ENCODE data around the gene FAIM2. TPM values are rescaled to one million over a fixed set of nuclear protein-coding genes. Genes with fewer than 3 reads are reported as not detected.

Gene FAIM2
- total and polyA plus RNA-seq, 10 of the 15 experiments (the other 5 are each of a cell fraction or from before 2014, with no cell fraction given): not detected

DNA sequence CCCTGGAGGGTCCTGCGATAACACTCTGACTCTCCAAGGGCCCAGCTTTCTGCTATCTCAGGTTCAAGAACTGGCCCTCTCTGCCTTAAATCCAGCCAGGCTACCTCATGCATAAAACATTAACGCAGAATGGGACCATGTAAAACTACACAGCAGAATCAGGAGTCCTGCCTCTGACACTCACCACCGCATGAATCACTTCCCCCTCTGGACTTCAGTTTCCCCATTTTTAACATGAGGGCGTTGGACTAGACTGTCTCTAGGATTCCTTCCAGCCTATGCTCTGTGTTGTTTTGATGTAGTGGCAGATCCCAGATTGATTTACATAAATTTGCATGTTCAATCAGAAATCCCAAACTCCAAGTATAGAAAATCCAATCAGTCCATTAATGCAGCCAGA is 78.8 kb downstream of the FAIM2 start:
- intact Hi-C loops (cut with micrococcal nuclease; ENCODE audit: unreplicated experiment): no loop called here
- Histone ChIP-seq H3K79me2 (ENCODE audit: control insufficient read depth, insufficient read depth, low read length) (peaks cover 25% of the 10 kb centered on the region), H3K27me3 (replicated peaks in 1 of 2; ENCODE audit: control insufficient read depth in 2 of 2, insufficient read depth in 2 of 2, low read length in 1 of 2) (no peaks in the 10 kb centered on the region), H3K9ac (ENCODE audit: control insufficient read depth, insufficient read depth, low read length) (no peak overlapping the region), H3K27ac (ENCODE audit: control insufficient read depth, insufficient read depth) (no peak overlapping the region; the same call in 1 of the 2 replicates), H3K9me3 (replicated peaks; ENCODE audit: control insufficient read depth, insufficient read depth, low read length) (no peaks in the 10 kb centered on the region), H3K4me3 (no peak overlapping the region), H2AFZ (ENCODE audit: control insufficient read depth, low read depth, low read length) (no peak overlapping the region), H3K36me3 (ENCODE audit: control insufficient read depth in 2 of 2, insufficient read depth in 2 of 2, low read length in 1 of 2) (no peaks in the 10 kb centered on the region; a peak in 1 of 4 replicates), H3K4me2 (ENCODE audit: control insufficient read depth, insufficient read depth) (peak overlapping the region; percentile 66), H3K4me1 (ENCODE audit: control insufficient read depth, insufficient read depth, low read length) (peaks cover 41% of the 10 kb centered on the region), H4K20me1 (ENCODE audit: control insufficient read depth, insufficient read depth) (0 out of 2 replicates have a peak, but pooled peaks cover 3% of the 10 kb centered on the region)
- BruUV-seq (replicated peaks): no TSS peak
- ChIA-PET RAD21 (ENCODE audit: unreplicated experiment) (no interaction called here), POLR2A (interaction anchor here (0.5 to 1.7 kb wide), 3 partner anchors 13 to 84 kb away, joined by 3 to 5 read pairs (median 5); no protein-coding TSS in a partner anchor), CTCF (interaction anchor here (0.5 to 2.7 kb wide), 3 partner anchors 14 to 355 kb away, joined by 3 to 7 read pairs (median 3); no protein-coding TSS in a partner anchor), SMC1A (ENCODE audit: uncharacterized antibody, unreplicated experiment) (no interaction called here)
- peak; percentile 18; the same call in 1 of the 2 replicates for TF ChIP-seq SPI1 (IDR thresholded peaks at IDR 0.05; ENCODE audit: borderline replicate concordance, insufficient read depth, low read depth, low read length)
- TF ChIP-seq RELA (IDR thresholded peaks at IDR 0.05; ENCODE audit: borderline replicate concordance, partially characterized antibody): no peak
- 63% methylated on average over 4 of the region's 4 CpGs for WGBS (ENCODE audit: insufficient coverage, insufficient replicate concordance, low lambda C conversion rate, missing lambda C conversion rate)
- no peak for FAIRE-seq
- in situ Hi-C loops (cut with MboI): no loop called here
- DNase-seq (ENCODE audit: low read depth, low spot score): no peak
- no peak for ATAC-seq

DNA sequence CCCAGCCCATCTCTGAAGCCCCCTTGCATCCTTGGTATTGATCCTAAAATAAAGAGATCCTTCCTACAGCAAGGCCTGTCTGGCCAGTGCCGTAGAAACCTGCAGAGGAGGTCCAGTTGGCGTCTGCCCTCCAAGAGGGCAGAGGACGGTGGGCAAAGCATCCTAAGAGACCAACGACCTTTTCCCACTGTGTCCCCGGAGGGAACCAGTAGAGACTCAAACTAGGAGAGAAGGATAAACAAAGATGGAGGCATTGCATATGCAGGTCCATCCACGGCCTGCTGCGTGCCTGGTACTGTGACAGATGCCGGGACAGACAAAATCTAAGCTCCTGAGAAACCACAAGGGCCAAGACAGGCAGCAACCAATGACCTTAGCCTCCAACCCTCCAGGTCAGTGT is 79.3 kb downstream of the FAIM2 start:
- CTCF ChIA-PET: interaction anchor here (1.1 to 2.7 kb wide), 2 partner anchors 14 to 62 kb away, joined by 3 to 7 read pairs; no protein-coding TSS in a partner anchor
- RAD21 ChIA-PET (ENCODE audit: unreplicated experiment): no interaction called here
- peaks cover 43% of the 10 kb centered on the region for H3K4me1 ChIP-seq (ENCODE audit: control insufficient read depth, insufficient read depth, low read length)

More for the DNA sequence above, 79.3 kb downstream of the FAIM2 start:
- Histone ChIP-seq H3K79me2 (ENCODE audit: control insufficient read depth, insufficient read depth, low read length) (peaks cover 25% of the 10 kb centered on the region), H2AFZ (ENCODE audit: control insufficient read depth, low read depth, low read length) (no peak overlapping the region), H3K9ac (ENCODE audit: control insufficient read depth, insufficient read depth, low read length) (no peak overlapping the region), H4K20me1 (ENCODE audit: control insufficient read depth, insufficient read depth) (0 out of 2 replicates have a peak, but pooled peaks cover 3% of the 10 kb centered on the region), H3K36me3 (ENCODE audit: control insufficient read depth in 2 of 2, insufficient read depth in 2 of 2, low read length in 1 of 2) (no peaks in the 10 kb centered on the region; a peak in 1 of 4 replicates), H3K4me2 (ENCODE audit: control insufficient read depth, insufficient read depth) (peak overlapping the region; percentile 66), H3K4me3 (no peak overlapping the region), H3K27ac (ENCODE audit: control insufficient read depth, insufficient read depth) (no peak overlapping the region; the same call in 1 of the 2 replicates), H3K27me3 (replicated peaks in 1 of 2; ENCODE audit: control insufficient read depth in 2 of 2, insufficient read depth in 2 of 2, low read length in 1 of 2) (no peaks in the 10 kb centered on the region), H3K9me3 (replicated peaks; ENCODE audit: control insufficient read depth, insufficient read depth, low read length) (no peaks in the 10 kb centered on the region)
- WGBS (ENCODE audit: insufficient coverage, insufficient replicate concordance, low lambda C conversion rate, missing lambda C conversion rate): 84% methylated on average over 8 of the region's 8 CpGs
- TF ChIP-seq CHD2 (IDR thresholded peaks at IDR 0.05; ENCODE audit: borderline replicate concordance, low read depth, low read length): no peak
- TF ChIP-seq, protein P1, sequence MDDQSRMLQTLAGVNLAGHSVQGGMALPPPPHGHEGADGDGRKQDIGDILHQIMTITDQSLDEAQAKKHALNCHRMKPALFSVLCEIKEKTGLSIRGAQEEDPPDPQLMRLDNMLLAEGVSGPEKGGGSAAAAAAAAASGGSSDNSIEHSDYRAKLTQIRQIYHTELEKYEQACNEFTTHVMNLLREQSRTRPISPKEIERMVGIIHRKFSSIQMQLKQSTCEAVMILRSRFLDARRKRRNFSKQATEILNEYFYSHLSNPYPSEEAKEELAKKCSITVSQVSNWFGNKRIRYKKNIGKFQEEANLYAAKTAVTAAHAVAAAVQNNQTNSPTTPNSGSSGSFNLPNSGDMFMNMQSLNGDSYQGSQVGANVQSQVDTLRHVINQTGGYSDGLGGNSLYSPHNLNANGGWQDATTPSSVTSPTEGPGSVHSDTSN (IDR thresholded peaks at IDR 0.05; ENCODE audit: insufficient replicate concordance, low read depth, low read length): no peak
- TF ChIP-seq CEBPB (IDR thresholded peaks at IDR 0.05; ENCODE audit: borderline replicate concordance in 1 of 2, low read depth in 2 of 2, low read length in 2 of 2): no peak
- no peak for TF ChIP-seq SMARCA5 (IDR thresholded peaks at IDR 0.05)
- no peak for TF ChIP-seq TBL1XR1 (IDR thresholded peaks at IDR 0.05; ENCODE audit: low read depth, low read length)
- intact Hi-C loops (cut with micrococcal nuclease; ENCODE audit: unreplicated experiment) (no loop called here), in situ Hi-C loops (cut with MboI) (no loop called here)
- BruUV-seq (replicated peaks): no TSS peak
- SMC1A ChIA-PET (ENCODE audit: uncharacterized antibody, unreplicated experiment): no interaction called here
- POLR2A ChIA-PET: interaction anchor here (1.7 kb wide), 1 partner anchor 14 kb away, joined by 5 read pairs; no protein-coding TSS in a partner anchor
- ATAC-seq: no peak
- no peak for DNase-seq (ENCODE audit: low read depth, low spot score)
- no peak for FAIRE-seq

All from GM12878 (cell line).